NT2/D1 (cell line): ENCODE results near the gene FEZ2.

Experiments
- DNase-seq: peaks from one replicate; pipeline ENCODE4 v3.0.0-alpha.2; 2011; ENCODE audit warnings: low read depth, low spot score
- H3K27me3 ChIP-seq: 2 replicates; pipeline ENCODE4 v1.6.0; 2011; ENCODE audit warnings: mild to moderate bottlenecking; ENCODE audit not compliant: insufficient read length, insufficient read depth
- H3K36me3 ChIP-seq: 2 replicates; pipeline ENCODE4 v1.6.1; 2011; ENCODE audit warnings: mild to moderate bottlenecking, low read length, mixed read lengths; ENCODE audit not compliant: insufficient read depth, insufficient read length
- H3K4me1 ChIP-seq: 2 replicates; pipeline ENCODE4 v1.5.1; 2011; ENCODE audit not compliant: insufficient read depth, insufficient read length
- H3K4me3 ChIP-seq: 2 replicates; pipeline ENCODE4 v1.5.1; 2011; ENCODE audit warnings: low read depth; ENCODE audit not compliant: insufficient read length
- H3K9ac ChIP-seq: 2 replicates; pipeline ENCODE4 v1.6.0; 2011; ENCODE audit warnings: low read depth; ENCODE audit not compliant: insufficient read length
- H3K9me3 ChIP-seq: 2 replicates; pipeline ENCODE4 v1.5.1; 2011; ENCODE audit warnings: mild to moderate bottlenecking, low read length; ENCODE audit not compliant: insufficient read depth
- SUZ12 ChIP-seq: IDR thresholded peaks from 2 replicates; pipeline ENCODE4 v1.6.1; 2011; ENCODE audit not compliant: insufficient read length, insufficient read depth; ENCODE audit errors: extremely low read depth
- YY1 ChIP-seq: IDR thresholded peaks from 2 replicates; pipeline ENCODE4 v1.6.1; 2011; ENCODE audit not compliant: insufficient read length, insufficient read depth
- ZNF274 ChIP-seq: IDR thresholded peaks from 2 replicates; pipeline ENCODE4 v1.6.1; 2011; ENCODE audit warnings: mild to moderate bottlenecking, low read depth, low read length

The FEZ2 gene

GRCh38 chr2:36589230-36589630 lies 8.7 kb downstream of the FEZ2 start:
- TF ChIP-seq SUZ12 (no peak), ZNF274 (no peak), YY1 (no peak)

GRCh38 chr2:36587556-36587955 lies 10.4 kb downstream of the FEZ2 start:
- H3K4me3 ChIP-seq: no peak overlapping the region
- H3K27me3 ChIP-seq: no peaks in the 10 kb centered on the region
- H3K9me3 ChIP-seq: no peaks in the 10 kb centered on the region
- H3K4me1 ChIP-seq: no peaks in the 10 kb centered on the region
- TF ChIP-seq YY1 (no peak), SUZ12 (no peak), ZNF274 (no peak)
- no peak for DNase-seq
- H3K36me3 ChIP-seq: peaks cover 52% of the 10 kb centered on the region
- H3K9ac ChIP-seq: no peak overlapping the region

More at GRCh38 chr2:36589230-36589630, 8.7 kb downstream of the FEZ2 start:
- Histone ChIP-seq H3K9me3 (no peaks in the 10 kb centered on the region), H3K4me1 (no peaks in the 10 kb centered on the region), H3K9ac (no peak overlapping the region), H3K27me3 (no peaks in the 10 kb centered on the region), H3K36me3 (peaks cover 39% of the 10 kb centered on the region), H3K4me3 (no peak overlapping the region)
- DNase-seq: no peak

- H3K4me1 ChIP-seq: no peaks in the 10 kb centered on the region
- no peak for DNase-seq
- H3K9ac ChIP-seq: no peak overlapping the region
- H3K9me3 ChIP-seq: no peaks in the 10 kb centered on the region
- peaks cover 56% of the 10 kb centered on the region for H3K36me3 ChIP-seq
- H3K4me3 ChIP-seq: no peak overlapping the region
- H3K27me3 ChIP-seq: no peaks in the 10 kb centered on the region
- TF ChIP-seq ZNF274 (no peak), YY1 (no peak), SUZ12 (no peak)
Measured at GRCh38 chr2:36587101-36587500, 10.9 kb downstream of the FEZ2 start.

- Histone ChIP-seq H3K9ac (no peak overlapping the region), H3K36me3 (peaks cover 59% of the 10 kb centered on the region)
Measured at GRCh38 chr2:36586672-36587071, 11.3 kb downstream of the FEZ2 start.

GRCh38 chr2:36584148-36584794 lies 13.7 kb downstream of the FEZ2 start:
- Histone ChIP-seq H3K9me3 (no peaks in the 10 kb centered on the region), H3K4me1 (no peaks in the 10 kb centered on the region), H3K9ac (no peak overlapping the region), H3K27me3 (no peaks in the 10 kb centered on the region), H3K36me3 (peaks cover 66% of the 10 kb centered on the region), H3K4me3 (no peak overlapping the region)
- no peak for TF ChIP-seq ZNF274
- no peak for TF ChIP-seq SUZ12
- no peak for TF ChIP-seq YY1
- DNase-seq: no peak

More at GRCh38 chr2:36586672-36587071, 11.3 kb downstream of the FEZ2 start:
- Histone ChIP-seq H3K9me3 (no peaks in the 10 kb centered on the region), H3K4me1 (no peaks in the 10 kb centered on the region), H3K4me3 (no peak overlapping the region), H3K27me3 (no peaks in the 10 kb centered on the region)
- no peak for DNase-seq
- TF ChIP-seq SUZ12: no peak
- no peak for TF ChIP-seq ZNF274
- no peak for TF ChIP-seq YY1

GRCh38 chr2:36582951-36583350 lies 15.0 kb downstream of the FEZ2 start:
- no peak for DNase-seq
- Histone ChIP-seq H3K4me1 (no peaks in the 10 kb centered on the region), H3K4me3 (no peak overlapping the region), H3K9me3 (no peaks in the 10 kb centered on the region), H3K27me3 (no peaks in the 10 kb centered on the region), H3K36me3 (peaks cover 69% of the 10 kb centered on the region), H3K9ac (no peak overlapping the region)
- TF ChIP-seq ZNF274 (no peak), SUZ12 (no peak), YY1 (no peak)

- no peak for DNase-seq
- H3K36me3 ChIP-seq: peaks cover 72% of the 10 kb centered on the region
- no peak overlapping the region for H3K4me3 ChIP-seq
- H3K27me3 ChIP-seq: no peaks in the 10 kb centered on the region
- no peaks in the 10 kb centered on the region for H3K9me3 ChIP-seq
- H3K9ac ChIP-seq: no peak overlapping the region
- TF ChIP-seq SUZ12 (no peak), YY1 (no peak), ZNF274 (no peak)
- H3K4me1 ChIP-seq: no peaks in the 10 kb centered on the region
Measured at GRCh38 chr2:36582538-36582937, 15.4 kb downstream of the FEZ2 start.

- H3K27me3 ChIP-seq: no peaks in the 10 kb centered on the region
- H3K9me3 ChIP-seq: no peaks in the 10 kb centered on the region
- no peak for DNase-seq
- peaks cover 73% of the 10 kb centered on the region for H3K36me3 ChIP-seq
- H3K4me3 ChIP-seq: no peak overlapping the region
- H3K4me1 ChIP-seq: no peaks in the 10 kb centered on the region
- no peak for TF ChIP-seq SUZ12
- no peak for TF ChIP-seq ZNF274
- TF ChIP-seq YY1: no peak
- no peak overlapping the region for H3K9ac ChIP-seq
Measured at GRCh38 chr2:36579297-36579664, 18.7 kb downstream of the FEZ2 start.
